A673 (cell line): ENCODE results near the gene SCMH1. TPM values are rescaled to one million over a fixed set of nuclear protein-coding genes. Genes with fewer than 3 reads are reported as not detected.
"Not testable (repeated sequence)": the region's sequence is repeated elsewhere in the genome, so short reads cannot be mapped to it uniquely, and the experiment has no call there.

Experiments used
- BruUV-seq: library from RNA; stranded (reverse); fragments of 400-500 nt; replicated peaks from 2 replicates; lab custom pipeline; 2021; lab: Mats Ljungman, UMichigan
- CTCF ChIA-PET: fragments of 300-600 bp; sonication (Branson Sonifier 250); formaldehyde crosslinking; loops from one replicate; lab custom pipeline; 2022; ENCODE audit warnings: antibody characterized with exemption; lab: Charles Lee
- POLR2A ChIA-PET: fragments of 300-600 bp; sonication (Branson Sonifier 250); formaldehyde crosslinking; loops from one replicate; lab custom pipeline; 2022; ENCODE audit warnings: antibody characterized with exemption; ENCODE audit not compliant: low non-redundant PET; lab: Charles Lee
- DNase-seq: peaks from one replicate; pipeline ENCODE4 v3.0.0-alpha.2; 2015; ENCODE audit warnings: low spot score
- H3K27ac ChIP-seq: fragments of 200-600 bp; sonication (generic); 2 replicates; pipeline ENCODE4 v1.5.1; 2016; ENCODE audit warnings: mixed run types, low read depth, mild to moderate bottlenecking, mixed read lengths, antibody characterized with exemption, low read length; ENCODE audit not compliant: poor library complexity, severe bottlenecking
- H3K27me3 ChIP-seq: fragments of 200-600 bp; sonication (generic); replicated peaks from 2 replicates; pipeline ENCODE4 v1.6.1; 2017; ENCODE audit warnings: mixed run types, low read depth, mild to moderate bottlenecking, mixed read lengths, antibody characterized with exemption, low read length; ENCODE audit not compliant: insufficient read depth, poor library complexity
- H3K36me3 ChIP-seq: fragments of 200-600 bp; sonication (generic); 2 replicates; pipeline ENCODE4 v1.6.1; 2016; ENCODE audit warnings: mixed run types, mild to moderate bottlenecking, mixed read lengths, antibody characterized with exemption, low read length; ENCODE audit not compliant: insufficient read depth, poor library complexity, severe bottlenecking
- H3K4me1 ChIP-seq: fragments of 200-600 bp; sonication (generic); 2 replicates; pipeline ENCODE4 v1.6.1; 2017; ENCODE audit warnings: mixed run types, mild to moderate bottlenecking, mixed read lengths, antibody characterized with exemption, low read length; ENCODE audit not compliant: insufficient read depth, poor library complexity, severe bottlenecking
- H3K4me3 ChIP-seq: fragments of 200-600 bp; sonication (generic); 2 replicates; pipeline ENCODE4 v1.5.1; 2016; ENCODE audit warnings: low read depth, mixed run types, mild to moderate bottlenecking, mixed read lengths, low read length; ENCODE audit not compliant: poor library complexity, severe bottlenecking
- H3K9me3 ChIP-seq: fragments of 200-600 bp; sonication (generic); 2 replicates; pipeline ENCODE4 v1.6.1; 2016; ENCODE audit warnings: mixed run types, low read depth, mild to moderate bottlenecking, mixed read lengths, antibody characterized with exemption, low read length; ENCODE audit not compliant: poor library complexity, severe bottlenecking
- EZH2 ChIP-seq: fragments of 200-600 bp; sonication (generic); IDR thresholded peaks from 2 replicates; pipeline ENCODE4 v1.6.1; 2017; ENCODE audit warnings: borderline replicate concordance, low read depth, mild to moderate bottlenecking, mixed read lengths, antibody characterized with exemption, low read length; ENCODE audit not compliant: poor library complexity, severe bottlenecking
- intact Hi-C: fragments of 100-400 bp; cut with micrococcal nuclease; formaldehyde crosslinking; loops from one replicate; pipeline ENCODE4 v1.10.0; 2022; ENCODE audit not compliant: unreplicated experiment
- total RNA-seq: library from RNA; stranded (reverse); gene quantifications from 2 replicates; pipeline ENCODE4 v1.2.3, GENCODE V29; 2021
- TF ChIP-seq, protein P1 (sequence below): fragments of 300-800, 200-600 bp; sonication (generic); conservative IDR thresholded peaks from 2 replicates; pipeline ENCODE4 v1.5.1; 2017; ENCODE audit warnings: low read depth, mild to moderate bottlenecking, antibody characterized with exemption, low read length, moderate library complexity, mixed read lengths

The SCMH1 gene
- total RNA-seq, 1 experiment from 2014 or later, result 30.4 TPM

GRCh38 chr1:41144285-41144684 is 97.8 kb downstream of the SCMH1 start:
- no peak overlapping the region for H3K4me3 ChIP-seq
- no peak for DNase-seq
- BruUV-seq, result no TSS peak
- H3K4me1 ChIP-seq, result no peaks in the 10 kb centered on the region
- H3K27me3 ChIP-seq, result no peaks in the 10 kb centered on the region
- TF ChIP-seq, protein P1, sequence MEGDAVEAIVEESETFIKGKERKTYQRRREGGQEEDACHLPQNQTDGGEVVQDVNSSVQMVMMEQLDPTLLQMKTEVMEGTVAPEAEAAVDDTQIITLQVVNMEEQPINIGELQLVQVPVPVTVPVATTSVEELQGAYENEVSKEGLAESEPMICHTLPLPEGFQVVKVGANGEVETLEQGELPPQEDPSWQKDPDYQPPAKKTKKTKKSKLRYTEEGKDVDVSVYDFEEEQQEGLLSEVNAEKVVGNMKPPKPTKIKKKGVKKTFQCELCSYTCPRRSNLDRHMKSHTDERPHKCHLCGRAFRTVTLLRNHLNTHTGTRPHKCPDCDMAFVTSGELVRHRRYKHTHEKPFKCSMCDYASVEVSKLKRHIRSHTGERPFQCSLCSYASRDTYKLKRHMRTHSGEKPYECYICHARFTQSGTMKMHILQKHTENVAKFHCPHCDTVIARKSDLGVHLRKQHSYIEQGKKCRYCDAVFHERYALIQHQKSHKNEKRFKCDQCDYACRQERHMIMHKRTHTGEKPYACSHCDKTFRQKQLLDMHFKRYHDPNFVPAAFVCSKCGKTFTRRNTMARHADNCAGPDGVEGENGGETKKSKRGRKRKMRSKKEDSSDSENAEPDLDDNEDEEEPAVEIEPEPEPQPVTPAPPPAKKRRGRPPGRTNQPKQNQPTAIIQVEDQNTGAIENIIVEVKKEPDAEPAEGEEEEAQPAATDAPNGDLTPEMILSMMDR, result no peak
- TF ChIP-seq EZH2, result no peak
- peaks cover 11% of the 10 kb centered on the region for H3K9me3 ChIP-seq
- H3K36me3 ChIP-seq, result peaks cover 8% of the 10 kb centered on the region
- ChIA-PET POLR2A (no interaction called here), CTCF (no interaction called here)
- no peak overlapping the region for H3K27ac ChIP-seq
- intact Hi-C loops, result no loop called here

- no peaks in the 10 kb centered on the region for H3K4me1 ChIP-seq
- peaks cover 11% of the 10 kb centered on the region for H3K36me3 ChIP-seq
- CTCF ChIA-PET, result no interaction called here
- intact Hi-C loops, result no loop called here
- BruUV-seq, result no TSS peak
- H3K4me3 ChIP-seq, result no peak overlapping the region
- POLR2A ChIA-PET, result no interaction called here
- TF ChIP-seq, protein P1, result no peak
- TF ChIP-seq EZH2, result no peak
- no peaks in the 10 kb centered on the region for H3K27me3 ChIP-seq
- DNase-seq, result no peak
- peaks cover 11% of the 10 kb centered on the region for H3K9me3 ChIP-seq
- H3K27ac ChIP-seq, result no peak overlapping the region
Observed at GRCh38 chr1:41138549-41138948, 103.6 kb downstream of the SCMH1 start.

DNA sequence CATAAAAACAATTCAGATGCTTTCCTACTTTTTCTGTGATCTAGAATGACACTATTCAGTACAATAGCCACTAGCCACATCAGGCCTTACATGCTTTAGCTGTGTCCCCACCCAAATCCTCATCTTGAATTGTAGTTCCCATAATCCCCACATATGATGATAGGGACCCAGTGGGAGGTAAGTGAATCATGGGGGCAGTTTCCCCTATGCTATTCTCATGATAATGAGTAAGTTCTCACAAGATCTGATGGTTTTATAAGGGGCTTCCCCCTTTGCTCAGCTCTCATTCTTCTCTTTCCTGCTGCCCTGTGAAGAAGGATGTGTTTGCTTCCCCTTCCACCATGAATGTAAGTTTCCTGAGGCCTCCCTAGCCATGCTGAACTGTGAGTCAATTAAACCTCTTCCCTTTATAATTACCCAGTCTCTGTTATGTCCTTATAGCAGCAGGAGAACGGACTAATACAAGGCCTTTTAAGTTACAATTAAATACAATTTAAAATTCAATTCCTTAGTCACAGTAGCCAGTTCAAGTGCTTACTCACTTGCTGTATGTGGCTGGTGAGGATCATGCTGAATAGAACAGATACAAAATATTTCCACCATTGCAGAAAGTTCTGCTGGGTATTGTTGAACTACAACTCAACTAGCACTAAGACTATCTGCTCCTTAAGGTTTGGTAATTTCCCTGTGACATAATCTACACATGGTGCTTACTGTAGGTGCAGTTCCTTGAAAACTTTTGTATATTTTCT is 106.7 kb downstream of the SCMH1 start:
- Histone ChIP-seq H3K9me3 (peaks cover 5% of the 10 kb centered on the region), H3K27ac (no peak overlapping the region), H3K36me3 (peaks cover 7% of the 10 kb centered on the region), H3K4me1 (no peaks in the 10 kb centered on the region), H3K4me3 (no peak overlapping the region), H3K27me3 (no peaks in the 10 kb centered on the region)
- no TSS peak for BruUV-seq
- POLR2A ChIA-PET, result no interaction called here
- CTCF ChIA-PET, result no interaction called here
- no peak for TF ChIP-seq EZH2
- TF ChIP-seq, protein P1, result no peak
- intact Hi-C loops, result no loop called here
- DNase-seq, result peak; percentile 60

GRCh38 chr1:41134325-41134724 is 107.8 kb downstream of the SCMH1 start:
- POLR2A ChIA-PET, intact Hi-C loops, H3K4me1 ChIP-seq: not testable (repeated sequence)

More at GRCh38 chr1:41134325-41134724, 107.8 kb downstream of the SCMH1 start:
- H3K4me3 ChIP-seq, H3K27ac ChIP-seq, DNase-seq, BruUV-seq, H3K27me3 ChIP-seq, H3K9me3 ChIP-seq, H3K36me3 ChIP-seq, CTCF ChIA-PET: not testable (repeated sequence)
